Liver (tissue), 9 donors: ENCODE measurements around the gene ARL13B. TPM values are rescaled to one million over a fixed set of nuclear protein-coding genes. Genes with fewer than 3 reads are reported as not detected.
"Not testable (repeated sequence)": the region's sequence is repeated elsewhere in the genome, so short reads cannot be mapped to it uniquely, and the experiment has no call there.

Source experiments
- DNase-seq: peaks from one replicate; pipeline ENCODE4 v3.0.0-alpha.2; 2017; ENCODE audit warnings: low spot score
- H3K27ac ChIP-seq, 2 donors: one replicate each; pipeline ENCODE4 v1.7.0; 2013; ENCODE audit warnings: inconsistent platforms in 2 of 2, low read length in 2 of 2, control low read depth in 1 of 2, low read depth in 1 of 2, mild to moderate bottlenecking in 1 of 2
- H3K27me3 ChIP-seq, 4 donors: one replicate each; pipeline versions ENCODE4 v1.6.1 to v1.7.0; 2013; ENCODE audit warnings: low read length in 3 of 4, inconsistent platforms in 1 of 4, mild to moderate bottlenecking in 1 of 4, moderate library complexity in 1 of 4; ENCODE audit not compliant: control insufficient read depth in 4 of 4, insufficient read depth in 4 of 4
- H3K36me3 ChIP-seq, 4 donors: one replicate each; pipeline versions ENCODE4 v1.6.1 to v1.7.0; 2013; ENCODE audit warnings: low read length in 3 of 4, mild to moderate bottlenecking in 3 of 4, low read depth in 1 of 4, moderate library complexity in 1 of 4; ENCODE audit not compliant: control insufficient read depth in 4 of 4, insufficient read depth in 3 of 4
- H3K4me1 ChIP-seq, 4 donors: one replicate each; pipeline versions ENCODE4 v1.6.1 to v1.7.0; 2013; ENCODE audit warnings: low read length in 3 of 4, mild to moderate bottlenecking in 3 of 4, moderate library complexity in 1 of 4; ENCODE audit not compliant: control insufficient read depth in 4 of 4, insufficient read depth in 4 of 4
- H3K4me3 ChIP-seq, 3 donors: one replicate each; pipeline versions ENCODE4 v1.6.1 to v1.7.0; 2013; ENCODE audit warnings: low read length in 3 of 3, control low read depth in 1 of 3, low read depth in 1 of 3, mild to moderate bottlenecking in 1 of 3
- H3K9ac ChIP-seq, 2 donors: one replicate each; pipeline ENCODE4 v1.7.0; 2013; ENCODE audit warnings: low read length in 2 of 2, mild to moderate bottlenecking in 2 of 2, moderate library complexity in 2 of 2, control low read depth in 1 of 2, low read depth in 1 of 2
- H3K9me3 ChIP-seq, 4 donors: one replicate each; pipeline versions ENCODE4 v1.6.1 to v1.7.0; 2013; ENCODE audit warnings: low read length in 3 of 4; ENCODE audit not compliant: control insufficient read depth in 4 of 4
- ATF3 ChIP-seq: IDR thresholded peaks from 2 replicates; pipeline ENCODE4 v1.6.1; 2016; ENCODE audit warnings: antibody characterized with exemption
- CTCF ChIP-seq: fragments of 150-350 bp; IDR thresholded peaks from 2 replicates; pipeline ENCODE4 v1.5.1; 2017; ENCODE audit warnings: improper control_type of control experiment, low read depth, low read length; ENCODE audit not compliant: missing input control
- EGR1 ChIP-seq, 2 donors: IDR thresholded peaks; 2 replicates each; pipeline ENCODE4 v1.6.1; 2016 to 2018; ENCODE audit warnings: antibody characterized with exemption in 2 of 2, low read depth in 2 of 2
- FOXA1 ChIP-seq: IDR thresholded peaks from 2 replicates; pipeline ENCODE4 v1.6.1; 2016; ENCODE audit warnings: antibody characterized with exemption
- FOXA2 ChIP-seq: IDR thresholded peaks from 2 replicates; pipeline ENCODE4 v1.6.1; 2016; ENCODE audit warnings: antibody characterized with exemption
- GABPA ChIP-seq, 2 donors: IDR thresholded peaks in 1 of 2; conservative IDR thresholded peaks in 1 of 2; 2 replicates each; pipeline ENCODE4 v1.6.1; 2016; ENCODE audit warnings: antibody characterized with exemption in 2 of 2, mild to moderate bottlenecking in 1 of 2, moderate library complexity in 1 of 2
- HNF4A ChIP-seq, 2 donors: conservative IDR thresholded peaks; 2 replicates each; pipeline ENCODE4 v1.6.1; 2016; ENCODE audit warnings: antibody characterized with exemption in 2 of 2, mild to moderate bottlenecking in 2 of 2
- HNF4G ChIP-seq: IDR thresholded peaks from 2 replicates; pipeline ENCODE4 v1.6.1; 2016; ENCODE audit warnings: antibody characterized with exemption
- JUND ChIP-seq, 2 donors: IDR thresholded peaks; 2 replicates each; pipeline ENCODE4 v1.6.1; 2016; ENCODE audit warnings: antibody characterized with exemption in 2 of 2
- MAX ChIP-seq: IDR thresholded peaks from 2 replicates; pipeline ENCODE4 v1.6.1; 2016; ENCODE audit warnings: antibody characterized with exemption
- NR2F2 ChIP-seq: IDR thresholded peaks from 2 replicates; pipeline ENCODE4 v1.6.1; 2016; ENCODE audit warnings: antibody characterized with exemption
- RAD21 ChIP-seq, 2 donors: IDR thresholded peaks; 2 replicates each; pipeline ENCODE4 v1.6.1; 2016; ENCODE audit warnings: antibody characterized with exemption in 2 of 2, mild to moderate bottlenecking in 2 of 2
- REST ChIP-seq: IDR thresholded peaks from 2 replicates; pipeline ENCODE4 v1.6.1; 2016; ENCODE audit warnings: antibody characterized with exemption, mild to moderate bottlenecking
- RXRA ChIP-seq, 2 donors: IDR thresholded peaks; 2 replicates each; pipeline ENCODE4 v1.6.1; 2017 to 2018; ENCODE audit warnings: antibody characterized with exemption in 2 of 2, mild to moderate bottlenecking in 1 of 2
- SP1 ChIP-seq: IDR thresholded peaks from 2 replicates; pipeline ENCODE4 v1.6.1; 2018; ENCODE audit warnings: antibody characterized with exemption, mild to moderate bottlenecking
- TAF1 ChIP-seq: conservative IDR thresholded peaks from 2 replicates; pipeline ENCODE4 v1.6.1; 2016; ENCODE audit warnings: antibody characterized with exemption, mild to moderate bottlenecking
- YY1 ChIP-seq: IDR thresholded peaks from 2 replicates; pipeline ENCODE4 v1.6.1; 2016; ENCODE audit warnings: antibody characterized with exemption, mild to moderate bottlenecking
- ZBTB33 ChIP-seq: IDR thresholded peaks from 2 replicates; pipeline ENCODE4 v1.6.1; 2016; ENCODE audit warnings: antibody characterized with exemption
- WGBS: extraction: QIAGEN DNeasy Blood & Tissue Kit; methylation state at CpG from one replicate; pipeline ENCODE4 v1.1.7; 2013; 5-methylcytosine and 5-hydroxymethylcytosine counted together
- polyA plus RNA-seq, 2 donors: library from polyadenylated mRNA; stranded (reverse) in 1 of 2; unstranded in 1 of 2; fragments of 200-250 nt in 1 of 2; fragments of >200 nt in 1 of 2; fragmentation: Nextera tagmentation in 1 of 2; extraction: Ambion mirVana in 1 of 2; gene quantifications; one replicate each; pipeline versions ENCODE4 v1.2.1 to v1.2.3, GENCODE V29; 2013 to 2015
- total RNA-seq, 2 donors: library from RNA; depleted of rRNA; stranded (reverse); fragments of >200 nt; gene quantifications; one replicate each; pipeline ENCODE4 v1.2.3, GENCODE V29; 2014
- donor health status: healthy.
- donor health status: healthy.
- donor health status: healthy.
- donor health status: healthy.
- donor health status: healthy.

ARL13B gene
- total and polyA plus RNA-seq, 4 donors = 3.0 to 5.8 (median 3.5) TPM

GRCh38 chr3:94043285-94043684 is 63.3 kb downstream of the ARL13B start:
- H3K27ac ChIP-seq = no peak overlapping the region
- WGBS = 90% methylated on average over 1 of the region's 1 CpG
- peaks cover 0 to 5% (median 0%) of the 10 kb centered on the region in 4 donors for H3K9me3 ChIP-seq
- TF ChIP-seq JUND (IDR thresholded peaks at IDR 0.05) (no peak), HNF4A (conservative IDR thresholded peaks at IDR 0.05) (no peak), HNF4G (no peak), FOXA2 (no peak), RXRA (IDR thresholded peaks at IDR 0.05) (no peak), SP1 (no peak), FOXA1 (no peak), GABPA (IDR thresholded peaks at IDR 0.05 in 1 of 2, conservative IDR thresholded peaks at IDR 0.05 in 1 of 2) (no peak), YY1 (no peak), ATF3 (no peak), MAX (no peak), NR2F2 (no peak), ZBTB33 (no peak), REST (no peak), CTCF (no peak), EGR1 (IDR thresholded peaks at IDR 0.05; ENCODE audit: low read depth in 2 of 2) (no peak), RAD21 (IDR thresholded peaks at IDR 0.05) (no peak), TAF1 (no peak)
- H3K9ac ChIP-seq = no peak overlapping the region
- no peak overlapping the region for H3K4me3 ChIP-seq
- H3K4me1 ChIP-seq = no peaks in the 10 kb centered on the region
- peaks cover 0 to 6% (median 0%) of the 10 kb centered on the region in 4 donors for H3K36me3 ChIP-seq
- no peak for DNase-seq
- H3K27me3 ChIP-seq = no peaks in the 10 kb centered on the region

- not testable (repeated sequence) for H3K4me3 ChIP-seq, H3K27ac ChIP-seq, H3K9me3 ChIP-seq, H3K4me1 ChIP-seq, DNase-seq, H3K27me3 ChIP-seq, H3K9ac ChIP-seq, H3K36me3 ChIP-seq
- 98% methylated on average over 61 of the region's 61 CpGs for WGBS
Measured at GRCh38 chr3:94044100-94044936, 64.4 kb downstream of the ARL13B start.
